Esophagus squamous epithelium (tissue), 4 donors: ENCODE measurements around the gene DHTKD1.

Experiments
- POLR2A ChIP-seq, 4 donors: fragments of 450-650 bp; IDR thresholded peaks; one replicate each; pipeline ENCODE4 v1.6.1; 2017; ENCODE audit warnings: antibody characterized with exemption in 4 of 4, mild to moderate bottlenecking in 4 of 4, moderate library complexity in 3 of 4
- TF ChIP-seq, protein P1 (sequence below), 6 experiments: fragments of 450-650 bp in 4 of 6; fragments of 200-600 bp in 2 of 6; sonication (generic) in 2 of 6; IDR thresholded peaks; one replicate each; pipeline ENCODE4 v1.5.1; 2016 to 2019; ENCODE audit warnings: antibody characterized with exemption in 6 of 6, mild to moderate bottlenecking in 4 of 6, moderate library complexity in 4 of 6

DNA sequence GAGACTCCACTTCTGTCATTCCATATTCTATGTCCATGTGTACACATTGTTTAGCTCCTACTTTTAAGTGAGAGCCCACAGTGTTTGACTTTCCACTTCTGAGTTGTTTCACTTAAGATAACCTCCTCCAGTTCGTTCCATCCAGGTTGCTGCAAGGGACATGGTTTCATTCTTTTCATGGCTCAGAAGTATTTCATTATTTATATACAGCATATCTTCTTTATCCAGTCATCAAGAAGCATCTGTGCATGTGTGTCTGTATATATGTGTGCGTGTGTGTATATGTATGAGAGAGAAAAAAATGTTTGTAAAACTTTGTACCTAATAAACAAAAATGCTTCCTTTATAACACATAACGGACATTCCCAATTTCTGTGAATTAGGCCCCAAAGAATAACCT is 66.9 kb downstream of the DHTKD1 start:
- TF ChIP-seq, protein P1, sequence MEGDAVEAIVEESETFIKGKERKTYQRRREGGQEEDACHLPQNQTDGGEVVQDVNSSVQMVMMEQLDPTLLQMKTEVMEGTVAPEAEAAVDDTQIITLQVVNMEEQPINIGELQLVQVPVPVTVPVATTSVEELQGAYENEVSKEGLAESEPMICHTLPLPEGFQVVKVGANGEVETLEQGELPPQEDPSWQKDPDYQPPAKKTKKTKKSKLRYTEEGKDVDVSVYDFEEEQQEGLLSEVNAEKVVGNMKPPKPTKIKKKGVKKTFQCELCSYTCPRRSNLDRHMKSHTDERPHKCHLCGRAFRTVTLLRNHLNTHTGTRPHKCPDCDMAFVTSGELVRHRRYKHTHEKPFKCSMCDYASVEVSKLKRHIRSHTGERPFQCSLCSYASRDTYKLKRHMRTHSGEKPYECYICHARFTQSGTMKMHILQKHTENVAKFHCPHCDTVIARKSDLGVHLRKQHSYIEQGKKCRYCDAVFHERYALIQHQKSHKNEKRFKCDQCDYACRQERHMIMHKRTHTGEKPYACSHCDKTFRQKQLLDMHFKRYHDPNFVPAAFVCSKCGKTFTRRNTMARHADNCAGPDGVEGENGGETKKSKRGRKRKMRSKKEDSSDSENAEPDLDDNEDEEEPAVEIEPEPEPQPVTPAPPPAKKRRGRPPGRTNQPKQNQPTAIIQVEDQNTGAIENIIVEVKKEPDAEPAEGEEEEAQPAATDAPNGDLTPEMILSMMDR (IDR thresholded peaks at IDR 0.05) = no peak
- no peak for TF ChIP-seq POLR2A (IDR thresholded peaks at IDR 0.05)
